IPS-18a (cell line): Measurements from ENCODE around the gene RBMY1B.
"Not testable (repeated sequence)": the region's sequence is repeated elsewhere in the genome, so short reads cannot be mapped to it uniquely, and the experiment has no call there.

Source experiments
- H3K27ac ChIP-seq: one replicate; pipeline ENCODE4 v1.5.1; 2013; ENCODE audit warnings: low read length
- H3K27me3 ChIP-seq: one replicate; pipeline ENCODE4 v1.6.1; 2013; ENCODE audit warnings: mild to moderate bottlenecking, low read length; ENCODE audit not compliant: control insufficient read depth, insufficient read depth
- H3K36me3 ChIP-seq: one replicate; pipeline ENCODE4 v1.6.1; 2013; ENCODE audit warnings: low read depth, low read length; ENCODE audit not compliant: control insufficient read depth
- H3K4me1 ChIP-seq: one replicate; pipeline ENCODE4 v1.6.1; 2013; ENCODE audit warnings: low read depth, low read length; ENCODE audit not compliant: control insufficient read depth
- H3K4me3 ChIP-seq: one replicate; pipeline ENCODE4 v1.5.1; 2013; ENCODE audit warnings: low read length
- H3K9ac ChIP-seq: one replicate; pipeline ENCODE4 v1.6.1; 2013; ENCODE audit warnings: mild to moderate bottlenecking, low read length, moderate library complexity
- H3K9me3 ChIP-seq: one replicate; pipeline ENCODE4 v1.6.1; 2013; ENCODE audit warnings: low read depth, low read length; ENCODE audit not compliant: control insufficient read depth

Gene RBMY1B

DNA sequence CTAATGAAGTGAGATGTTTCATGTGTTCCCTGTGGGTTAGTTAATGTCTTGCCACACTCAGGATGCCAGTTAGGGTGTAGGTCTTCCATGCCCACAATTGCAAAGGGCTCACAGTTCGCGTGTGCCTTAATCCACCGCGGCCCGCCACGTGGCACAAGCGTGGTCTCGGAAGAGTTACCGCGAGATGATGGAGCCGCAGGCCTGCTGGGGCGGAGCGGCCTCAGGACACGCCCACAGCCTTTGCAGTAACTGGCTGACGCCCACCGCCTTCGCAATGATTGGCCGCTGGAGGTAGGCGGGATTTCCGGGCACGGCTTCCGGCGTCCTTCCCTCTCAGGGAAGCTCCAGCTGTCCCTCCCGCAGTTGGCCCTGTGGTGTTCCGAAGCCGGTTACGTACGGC, at the start of gene RBMY1B:
RBMY1B (plus strand) TSS at position 301 of the 400 bp plus-strand sequence. CDS start 2,013 bp downstream, outside the sequence.
- H3K27me3 ChIP-seq, H3K9me3 ChIP-seq, H3K27ac ChIP-seq: not testable (repeated sequence)

DNA sequence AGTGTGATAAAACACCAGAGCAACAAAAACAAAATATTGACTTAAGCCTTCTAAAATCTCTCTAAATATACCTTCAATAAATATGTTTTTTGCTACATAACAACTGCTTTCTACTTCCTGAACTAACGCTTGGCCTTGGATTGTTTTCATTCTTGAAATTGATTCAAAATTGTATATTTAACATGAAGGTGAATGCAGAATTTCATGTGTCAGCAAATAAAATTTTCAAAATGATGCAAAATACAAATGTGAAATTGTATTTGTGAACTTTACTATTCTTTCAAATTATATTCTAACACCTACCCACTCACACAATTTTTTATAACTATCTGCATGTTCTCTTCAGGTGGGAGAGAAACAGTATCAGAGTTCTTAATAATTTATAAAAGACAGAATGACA, 48.2 kb upstream of the RBMY1B start:
- H3K27ac ChIP-seq, H3K9me3 ChIP-seq, H3K27me3 ChIP-seq, H3K4me3 ChIP-seq, H3K9ac ChIP-seq, H3K4me1 ChIP-seq, H3K36me3 ChIP-seq: not testable (repeated sequence)

More for the DNA sequence above, at the start of gene RBMY1B:
- not testable (repeated sequence) for H3K9ac ChIP-seq, H3K4me1 ChIP-seq, H3K4me3 ChIP-seq, H3K36me3 ChIP-seq

GRCh38 chrY:21482967-21483366, 28.2 kb upstream of the RBMY1B start:
- Histone ChIP-seq H3K27me3 (no peaks in the 10 kb centered on the region), H3K36me3 (no peaks in the 10 kb centered on the region), H3K9ac (no peak overlapping the region), H3K9me3 (no peaks in the 10 kb centered on the region), H3K27ac (no peak overlapping the region), H3K4me3 (no peak overlapping the region), H3K4me1 (no peaks in the 10 kb centered on the region)

DNA sequence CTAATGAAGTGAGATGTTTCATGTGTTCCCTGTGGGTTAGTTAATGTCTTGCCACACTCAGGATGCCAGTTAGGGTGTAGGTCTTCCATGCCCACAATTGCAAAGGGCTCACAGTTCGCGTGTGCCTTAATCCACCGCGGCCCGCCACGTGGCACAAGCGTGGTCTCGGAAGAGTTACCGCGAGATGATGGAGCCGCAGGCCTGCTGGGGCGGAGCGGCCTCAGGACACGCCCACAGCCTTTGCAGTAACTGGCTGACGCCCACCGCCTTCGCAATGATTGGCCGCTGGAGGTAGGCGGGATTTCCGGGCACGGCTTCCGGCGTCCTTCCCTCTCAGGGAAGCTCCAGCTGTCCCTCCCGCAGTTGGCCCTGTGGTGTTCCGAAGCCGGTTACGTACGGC, 23.4 kb downstream of the RBMY1B start, which contains the start of gene RBMY1A1:
RBMY1A1 (plus strand) TSS at position 301 of the 400 bp plus-strand sequence. CDS start 2,013 bp downstream, outside the sequence.
- not testable (repeated sequence) for H3K27me3 ChIP-seq, H3K27ac ChIP-seq, H3K9ac ChIP-seq, H3K4me1 ChIP-seq, H3K4me3 ChIP-seq, H3K9me3 ChIP-seq, H3K36me3 ChIP-seq

DNA sequence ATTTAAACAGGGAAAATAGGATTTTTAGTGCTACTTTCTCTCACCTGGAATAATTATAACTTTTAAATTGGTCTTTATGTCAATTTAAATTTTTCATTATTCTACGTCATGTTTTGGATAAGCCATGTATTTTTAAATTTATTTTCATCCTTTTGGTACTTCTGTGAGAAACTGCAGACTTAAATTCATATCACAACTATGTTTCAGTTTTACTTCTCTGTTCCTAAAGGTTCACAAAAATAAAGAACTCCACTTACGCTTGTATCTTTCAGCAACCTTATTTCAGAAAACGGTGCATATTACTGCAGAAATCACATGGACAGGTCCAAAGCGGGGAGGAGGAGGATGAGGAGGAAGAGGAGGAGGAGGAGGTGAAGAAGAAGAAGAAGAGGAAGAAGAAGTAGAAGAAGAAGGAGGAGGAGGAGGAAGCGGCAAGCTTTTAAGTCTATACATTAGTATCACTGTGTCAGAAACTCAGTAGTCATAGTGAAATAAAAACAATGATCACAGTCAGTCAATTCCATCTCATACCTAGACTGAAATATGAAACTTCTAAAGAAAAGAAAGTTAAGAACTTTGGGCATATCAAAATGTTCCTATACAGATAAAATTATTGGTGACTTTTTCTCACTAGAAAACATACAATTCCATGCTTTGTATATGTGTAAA, 48.3 kb downstream of the RBMY1B start:
- H3K4me1 ChIP-seq, H3K9me3 ChIP-seq, H3K27me3 ChIP-seq, H3K36me3 ChIP-seq, H3K27ac ChIP-seq, H3K4me3 ChIP-seq, H3K9ac ChIP-seq: not testable (repeated sequence)
